Suprapubic skin (tissue), 3 donors: ENCODE measurements around the gene NUCB1.
"Not testable (repeated sequence)": the region's sequence is repeated elsewhere in the genome, so short reads cannot be mapped to it uniquely, and the experiment has no call there.

Experiments
- POLR2AphosphoS5 ChIP-seq, 3 donors: sonication (generic); formaldehyde crosslinking; IDR thresholded peaks; one replicate each; pipeline ENCODE4 v1.6.1; 2017; ENCODE audit warnings: antibody characterized with exemption in 3 of 3
- TF ChIP-seq, protein P1 (sequence below), 2 donors: fragments of 200-600 bp in 1 of 2; fragments of 450-650 bp in 1 of 2; sonication (generic) in 1 of 2; IDR thresholded peaks; one replicate each; pipeline ENCODE4 v1.5.1; 2016 to 2019; ENCODE audit warnings: antibody characterized with exemption in 2 of 2, mild to moderate bottlenecking in 1 of 2, moderate library complexity in 1 of 2

DNA sequence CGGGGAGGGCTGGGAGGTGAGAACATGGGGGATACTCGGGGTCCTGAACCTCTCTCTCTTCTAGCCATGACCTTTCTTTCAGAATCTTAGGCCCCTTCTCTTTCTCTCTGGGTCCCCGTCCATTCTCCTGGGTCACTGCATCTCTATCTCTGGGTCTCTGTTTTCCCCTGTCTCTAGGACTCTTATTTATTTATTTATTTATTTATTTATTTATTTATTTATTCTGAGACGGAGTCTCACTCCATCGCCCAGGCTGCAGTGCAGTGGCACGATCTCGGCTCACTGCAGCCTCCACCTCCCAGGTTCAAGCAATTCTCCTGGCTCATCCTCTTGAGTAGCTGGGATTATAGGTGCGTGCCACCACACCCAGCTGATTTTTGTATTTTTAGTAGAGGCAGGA is 19.2 kb downstream of the NUCB1 start:
- TF ChIP-seq, protein P1, sequence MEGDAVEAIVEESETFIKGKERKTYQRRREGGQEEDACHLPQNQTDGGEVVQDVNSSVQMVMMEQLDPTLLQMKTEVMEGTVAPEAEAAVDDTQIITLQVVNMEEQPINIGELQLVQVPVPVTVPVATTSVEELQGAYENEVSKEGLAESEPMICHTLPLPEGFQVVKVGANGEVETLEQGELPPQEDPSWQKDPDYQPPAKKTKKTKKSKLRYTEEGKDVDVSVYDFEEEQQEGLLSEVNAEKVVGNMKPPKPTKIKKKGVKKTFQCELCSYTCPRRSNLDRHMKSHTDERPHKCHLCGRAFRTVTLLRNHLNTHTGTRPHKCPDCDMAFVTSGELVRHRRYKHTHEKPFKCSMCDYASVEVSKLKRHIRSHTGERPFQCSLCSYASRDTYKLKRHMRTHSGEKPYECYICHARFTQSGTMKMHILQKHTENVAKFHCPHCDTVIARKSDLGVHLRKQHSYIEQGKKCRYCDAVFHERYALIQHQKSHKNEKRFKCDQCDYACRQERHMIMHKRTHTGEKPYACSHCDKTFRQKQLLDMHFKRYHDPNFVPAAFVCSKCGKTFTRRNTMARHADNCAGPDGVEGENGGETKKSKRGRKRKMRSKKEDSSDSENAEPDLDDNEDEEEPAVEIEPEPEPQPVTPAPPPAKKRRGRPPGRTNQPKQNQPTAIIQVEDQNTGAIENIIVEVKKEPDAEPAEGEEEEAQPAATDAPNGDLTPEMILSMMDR (IDR thresholded peaks at IDR 0.05), result not testable (repeated sequence)
- TF ChIP-seq POLR2AphosphoS5 (IDR thresholded peaks at IDR 0.05), result not testable (repeated sequence)
